ENCODE data around the gene EPB41L2.

EPB41L2 gene

GRCh38 chr6:130908188-130908587 lies 154.9 kb downstream of the EPB41L2 start:
- Histone ChIP-seq H3K27ac (ENCODE audit: low read depth in 2 of 2, low read length in 2 of 2) (no peak overlapping the region), H3K9me3 (ENCODE audit: control insufficient read depth in 2 of 2, low read length in 2 of 2) (no peaks in the 10 kb centered on the region), H3K4me1 (ENCODE audit: control insufficient read depth in 2 of 2, insufficient read depth in 2 of 2, low read length in 2 of 2) (peaks cover 4 to 11% of the 10 kb centered on the region in 2 donors), H3K36me3 (ENCODE audit: control insufficient read depth in 2 of 2, insufficient read depth in 2 of 2, low read length in 2 of 2) (no peaks in the 10 kb centered on the region), H3K9ac (ENCODE audit: low read depth in 1 of 2, low read length in 2 of 2) (no peak overlapping the region), H3K27me3 (ENCODE audit: control insufficient read depth in 2 of 2, insufficient read depth in 2 of 2, low read length in 2 of 2) (no peaks in the 10 kb centered on the region), H3K4me3 (ENCODE audit: low read length in 2 of 2) (no peak overlapping the region)

- H3K9ac ChIP-seq (ENCODE audit: low read depth in 1 of 2, low read length in 2 of 2) = no peak overlapping the region
- no peak overlapping the region for H3K27ac ChIP-seq (ENCODE audit: low read depth in 2 of 2, low read length in 2 of 2)
- no peaks in the 10 kb centered on the region for H3K27me3 ChIP-seq (ENCODE audit: control insufficient read depth in 2 of 2, insufficient read depth in 2 of 2, low read length in 2 of 2)
- H3K36me3 ChIP-seq (ENCODE audit: control insufficient read depth in 2 of 2, insufficient read depth in 2 of 2, low read length in 2 of 2) = no peaks in the 10 kb centered on the region
- no peaks in the 10 kb centered on the region for H3K9me3 ChIP-seq (ENCODE audit: control insufficient read depth in 2 of 2, low read length in 2 of 2)
- peaks cover 4 to 11% of the 10 kb centered on the region in 2 donors for H3K4me1 ChIP-seq (ENCODE audit: control insufficient read depth in 2 of 2, insufficient read depth in 2 of 2, low read length in 2 of 2)
- no peak overlapping the region for H3K4me3 ChIP-seq (ENCODE audit: low read length in 2 of 2)
Observed at GRCh38 chr6:130907687-130908086, 155.4 kb downstream of the EPB41L2 start.

- Histone ChIP-seq H3K9ac (ENCODE audit: low read depth in 1 of 2, low read length in 2 of 2) (no peak overlapping the region), H3K36me3 (ENCODE audit: control insufficient read depth in 2 of 2, insufficient read depth in 2 of 2, low read length in 2 of 2) (no peaks in the 10 kb centered on the region), H3K9me3 (ENCODE audit: control insufficient read depth in 2 of 2, low read length in 2 of 2) (no peaks in the 10 kb centered on the region), H3K4me3 (ENCODE audit: low read length in 2 of 2) (no peak overlapping the region), H3K4me1 (ENCODE audit: control insufficient read depth in 2 of 2, insufficient read depth in 2 of 2, low read length in 2 of 2) (peaks cover 4 to 11% of the 10 kb centered on the region in 2 donors), H3K27ac (ENCODE audit: low read depth in 2 of 2, low read length in 2 of 2) (no peak overlapping the region), H3K27me3 (ENCODE audit: control insufficient read depth in 2 of 2, insufficient read depth in 2 of 2, low read length in 2 of 2) (no peaks in the 10 kb centered on the region)
Observed at GRCh38 chr6:130906736-130907381, 156.2 kb downstream of the EPB41L2 start.

GRCh38 chr6:130903602-130904001 lies 159.4 kb downstream of the EPB41L2 start:
- H3K9ac ChIP-seq (ENCODE audit: low read depth in 1 of 2, low read length in 2 of 2) = no peak overlapping the region
- H3K4me1 ChIP-seq (ENCODE audit: control insufficient read depth in 2 of 2, insufficient read depth in 2 of 2, low read length in 2 of 2) = peaks cover 4 to 11% of the 10 kb centered on the region in 2 donors
- H3K27me3 ChIP-seq (ENCODE audit: control insufficient read depth in 2 of 2, insufficient read depth in 2 of 2, low read length in 2 of 2) = no peaks in the 10 kb centered on the region
- peaks cover 10 to 14% of the 10 kb centered on the region in 2 donors for H3K36me3 ChIP-seq (ENCODE audit: control insufficient read depth in 2 of 2, insufficient read depth in 2 of 2, low read length in 2 of 2)
- H3K9me3 ChIP-seq (ENCODE audit: control insufficient read depth in 2 of 2, low read length in 2 of 2) = no peaks in the 10 kb centered on the region
- no peak overlapping the region for H3K4me3 ChIP-seq (ENCODE audit: low read length in 2 of 2)
- H3K27ac ChIP-seq (ENCODE audit: low read depth in 2 of 2, low read length in 2 of 2) = no peak overlapping the region

- Histone ChIP-seq H3K36me3 (ENCODE audit: control insufficient read depth in 2 of 2, insufficient read depth in 2 of 2, low read length in 2 of 2) (peaks cover 10 to 14% of the 10 kb centered on the region in 2 donors), H3K4me3 (ENCODE audit: low read length in 2 of 2) (no peak overlapping the region), H3K27me3 (ENCODE audit: control insufficient read depth in 2 of 2, insufficient read depth in 2 of 2, low read length in 2 of 2) (no peaks in the 10 kb centered on the region), H3K9me3 (ENCODE audit: control insufficient read depth in 2 of 2, low read length in 2 of 2) (no peaks in the 10 kb centered on the region), H3K9ac (ENCODE audit: low read depth in 1 of 2, low read length in 2 of 2) (no peak overlapping the region), H3K4me1 (ENCODE audit: control insufficient read depth in 2 of 2, insufficient read depth in 2 of 2, low read length in 2 of 2) (peaks cover 1 to 9% of the 10 kb centered on the region in 2 donors), H3K27ac (ENCODE audit: low read depth in 2 of 2, low read length in 2 of 2) (no peak overlapping the region)
Observed at GRCh38 chr6:130903007-130903406, 160.0 kb downstream of the EPB41L2 start.

GRCh38 chr6:130900913-130901312 lies 162.1 kb downstream of the EPB41L2 start:
- Histone ChIP-seq H3K9ac (ENCODE audit: low read depth in 1 of 2, low read length in 2 of 2) (no peak overlapping the region), H3K27ac (ENCODE audit: low read depth in 2 of 2, low read length in 2 of 2) (no peak overlapping the region), H3K27me3 (ENCODE audit: control insufficient read depth in 2 of 2, insufficient read depth in 2 of 2, low read length in 2 of 2) (no peaks in the 10 kb centered on the region), H3K36me3 (ENCODE audit: control insufficient read depth in 2 of 2, insufficient read depth in 2 of 2, low read length in 2 of 2) (peaks cover 10 to 16% of the 10 kb centered on the region in 2 donors), H3K4me3 (ENCODE audit: low read length in 2 of 2) (no peak overlapping the region), H3K9me3 (ENCODE audit: control insufficient read depth in 2 of 2, low read length in 2 of 2) (no peaks in the 10 kb centered on the region), H3K4me1 (ENCODE audit: control insufficient read depth in 2 of 2, insufficient read depth in 2 of 2, low read length in 2 of 2) (no peaks in the 10 kb centered on the region)

GRCh38 chr6:130896249-130896648 lies 166.8 kb downstream of the EPB41L2 start:
- Histone ChIP-seq H3K9ac (ENCODE audit: low read depth in 1 of 2, low read length in 2 of 2) (no peak overlapping the region), H3K4me3 (ENCODE audit: low read length in 2 of 2) (no peak overlapping the region), H3K27me3 (ENCODE audit: control insufficient read depth in 2 of 2, insufficient read depth in 2 of 2, low read length in 2 of 2) (no peaks in the 10 kb centered on the region), H3K9me3 (ENCODE audit: control insufficient read depth in 2 of 2, low read length in 2 of 2) (no peaks in the 10 kb centered on the region), H3K27ac (ENCODE audit: low read depth in 2 of 2, low read length in 2 of 2) (no peak overlapping the region), H3K36me3 (ENCODE audit: control insufficient read depth in 2 of 2, insufficient read depth in 2 of 2, low read length in 2 of 2) (peaks cover 24 to 26% of the 10 kb centered on the region in 2 donors), H3K4me1 (ENCODE audit: control insufficient read depth in 2 of 2, insufficient read depth in 2 of 2, low read length in 2 of 2) (no peaks in the 10 kb centered on the region)

- Histone ChIP-seq H3K9me3 (ENCODE audit: control insufficient read depth in 2 of 2, low read length in 2 of 2) (no peaks in the 10 kb centered on the region), H3K4me3 (ENCODE audit: low read length in 2 of 2) (no peak overlapping the region), H3K36me3 (ENCODE audit: control insufficient read depth in 2 of 2, insufficient read depth in 2 of 2, low read length in 2 of 2) (peaks cover 22% of the 10 kb centered on the region in 2 donors), H3K27ac (ENCODE audit: low read depth in 2 of 2, low read length in 2 of 2) (no peak overlapping the region), H3K9ac (ENCODE audit: low read depth in 1 of 2, low read length in 2 of 2) (no peak overlapping the region), H3K4me1 (ENCODE audit: control insufficient read depth in 2 of 2, insufficient read depth in 2 of 2, low read length in 2 of 2) (no peaks in the 10 kb centered on the region), H3K27me3 (ENCODE audit: control insufficient read depth in 2 of 2, insufficient read depth in 2 of 2, low read length in 2 of 2) (no peaks in the 10 kb centered on the region)
Observed at GRCh38 chr6:130895516-130895915, 167.5 kb downstream of the EPB41L2 start.

- no peak overlapping the region for H3K9ac ChIP-seq (ENCODE audit: low read depth in 1 of 2, low read length in 2 of 2)
- peaks cover 13 to 15% of the 10 kb centered on the region in 2 donors for H3K36me3 ChIP-seq (ENCODE audit: control insufficient read depth in 2 of 2, insufficient read depth in 2 of 2, low read length in 2 of 2)
- no peak overlapping the region for H3K4me3 ChIP-seq (ENCODE audit: low read length in 2 of 2)
- no peaks in the 10 kb centered on the region for H3K4me1 ChIP-seq (ENCODE audit: control insufficient read depth in 2 of 2, insufficient read depth in 2 of 2, low read length in 2 of 2)
- no peaks in the 10 kb centered on the region for H3K27me3 ChIP-seq (ENCODE audit: control insufficient read depth in 2 of 2, insufficient read depth in 2 of 2, low read length in 2 of 2)
- H3K9me3 ChIP-seq (ENCODE audit: control insufficient read depth in 2 of 2, low read length in 2 of 2) = no peaks in the 10 kb centered on the region
- H3K27ac ChIP-seq (ENCODE audit: low read depth in 2 of 2, low read length in 2 of 2) = no peak overlapping the region
Observed at GRCh38 chr6:130893766-130894165, 169.3 kb downstream of the EPB41L2 start.

GRCh38 chr6:130893277-130893676 lies 169.8 kb downstream of the EPB41L2 start:
- no peak overlapping the region for H3K27ac ChIP-seq (ENCODE audit: low read depth in 2 of 2, low read length in 2 of 2)
- no peaks in the 10 kb centered on the region for H3K9me3 ChIP-seq (ENCODE audit: control insufficient read depth in 2 of 2, low read length in 2 of 2)
- no peak overlapping the region for H3K4me3 ChIP-seq (ENCODE audit: low read length in 2 of 2)
- H3K4me1 ChIP-seq (ENCODE audit: control insufficient read depth in 2 of 2, insufficient read depth in 2 of 2, low read length in 2 of 2) = no peaks in the 10 kb centered on the region
- no peaks in the 10 kb centered on the region for H3K27me3 ChIP-seq (ENCODE audit: control insufficient read depth in 2 of 2, insufficient read depth in 2 of 2, low read length in 2 of 2)
- no peak overlapping the region for H3K9ac ChIP-seq (ENCODE audit: low read depth in 1 of 2, low read length in 2 of 2)
- peaks cover 12 to 14% of the 10 kb centered on the region in 2 donors for H3K36me3 ChIP-seq (ENCODE audit: control insufficient read depth in 2 of 2, insufficient read depth in 2 of 2, low read length in 2 of 2)

All from mucosa of rectum (tissue), 2 donors.